Activated B cell treated with CpG ODN at 0.5 μM for 24 hours (primary cell): ENCODE measurements around the gene ELP5. TPM values are rescaled to one million over a fixed set of nuclear protein-coding genes. Genes with fewer than 3 reads are reported as not detected.
A peak's percentile ranks its signal among the peaks of the same experiment; 100 is the strongest.

Experiments used
- ATAC-seq: fragments of 200-7000 bp; cut with Tn5 transposase; one replicate; pipeline ENCODE4 v1.10.0; 2021; ENCODE audit warnings: low read depth, mild to moderate bottlenecking, moderate library complexity
- CTCF ChIA-PET: fragments of 350-600 bp; sonication (Branson Sonifier 250); formaldehyde crosslinking; loops from one replicate; lab custom pipeline; 2021; ENCODE audit warnings: antibody characterized with exemption; lab: Charles Lee
- POLR2A ChIA-PET: fragments of 350-600 bp; sonication (Branson Sonifier 250); formaldehyde crosslinking; loops from one replicate; lab custom pipeline; 2021; ENCODE audit warnings: antibody characterized with exemption; lab: Charles Lee
- DNase-seq: peaks from one replicate; pipeline ENCODE4 v3.0.0; 2022
- H3K27ac Mint-ChIP-seq: one replicate; pipeline ENCODE4 v1.8.0; 2020; ENCODE audit warnings: mixed read lengths
- H3K27me3 Mint-ChIP-seq: one replicate; pipeline ENCODE4 v1.8.0; 2021; ENCODE audit warnings: mixed read lengths
- H3K36me3 Mint-ChIP-seq: one replicate; pipeline ENCODE4 v1.8.0; 2021; ENCODE audit warnings: low read depth, mixed read lengths
- H3K4me1 Mint-ChIP-seq: one replicate; pipeline ENCODE4 v1.8.0; 2021; ENCODE audit warnings: mixed read lengths
- H3K4me3 Mint-ChIP-seq: one replicate; pipeline ENCODE4 v1.8.0; 2020; ENCODE audit warnings: mild to moderate bottlenecking, mixed read lengths
- H3K9me3 Mint-ChIP-seq: one replicate; pipeline ENCODE4 v1.8.0; 2020; ENCODE audit warnings: mixed read lengths
- intact Hi-C: fragments of 100-400 bp; cut with micrococcal nuclease; formaldehyde crosslinking; loops from one replicate; pipeline ENCODE4 v1.15.1; 2024
- total RNA-seq: library from RNA; stranded (reverse); gene quantifications from 2 replicates; pipeline ENCODE4 v1.2.3, GENCODE V29; 2022
- TF ChIP-seq, protein P1 (sequence below): fragments of 200-600 bp; IDR thresholded peaks from one replicate; pipeline ENCODE4 v1.8.0; 2022; ENCODE audit warnings: antibody characterized with exemption, mild to moderate bottlenecking

The ELP5 gene
- total RNA-seq, 1 donor from 2014 or later, result 49.2 TPM

DNA sequence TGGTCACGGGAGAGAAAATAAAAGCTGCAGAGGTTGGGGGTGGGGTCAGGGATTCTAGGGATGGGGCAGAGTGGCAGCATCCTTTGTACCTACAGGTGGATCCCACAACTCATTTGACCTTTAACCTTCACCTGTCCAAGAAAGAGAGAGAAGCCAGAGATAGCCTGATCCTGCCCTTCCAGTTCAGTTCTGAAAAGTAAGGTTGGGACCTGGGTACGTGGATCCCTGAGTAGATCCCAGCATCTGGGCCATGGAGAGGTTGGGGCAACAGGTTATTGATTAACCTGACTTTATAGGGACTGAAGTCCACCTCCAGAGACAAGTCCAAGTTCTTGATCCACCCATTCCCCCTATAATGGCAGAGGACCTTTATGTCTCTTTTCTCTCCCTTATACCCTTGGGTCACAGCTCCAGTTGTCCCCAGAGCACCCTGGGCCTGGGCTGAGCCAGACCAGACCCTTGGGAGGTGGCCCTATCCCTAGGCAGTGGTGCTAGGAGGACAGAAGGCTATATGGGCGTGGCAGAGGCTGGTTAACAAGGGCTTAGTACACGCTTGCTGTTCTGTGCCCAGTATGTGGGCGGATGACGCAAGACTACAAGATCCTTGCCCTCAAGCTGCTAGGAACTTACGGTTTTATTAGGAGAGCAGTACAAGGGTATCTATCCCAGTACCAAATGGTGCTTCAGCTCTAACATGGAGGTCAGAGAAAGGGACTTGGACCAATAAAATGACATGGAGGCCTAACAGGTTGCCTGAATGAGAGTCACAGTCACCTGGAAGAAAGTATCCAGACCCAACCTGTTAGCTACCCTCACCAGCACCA is 6.9 kb downstream of the ELP5 start:
- ChIA-PET POLR2A (interaction anchor here (0.6 to 1.2 kb wide), 3 partner anchors 8 to 50 kb away, joined by 4 read pairs; partner anchors contain the start of gene CTDNEP1), CTCF (interaction anchor here (0.6 kb wide), 1 partner anchor 45 kb away, joined by 3 read pairs; no protein-coding TSS in a partner anchor)
- H3K27me3 Mint-ChIP-seq, result peaks cover 10% of the 10 kb centered on the region
- no peaks in the 10 kb centered on the region for H3K9me3 Mint-ChIP-seq
- DNase-seq, result no peak
- no peak overlapping the region for H3K4me3 Mint-ChIP-seq
- TF ChIP-seq, protein P1, sequence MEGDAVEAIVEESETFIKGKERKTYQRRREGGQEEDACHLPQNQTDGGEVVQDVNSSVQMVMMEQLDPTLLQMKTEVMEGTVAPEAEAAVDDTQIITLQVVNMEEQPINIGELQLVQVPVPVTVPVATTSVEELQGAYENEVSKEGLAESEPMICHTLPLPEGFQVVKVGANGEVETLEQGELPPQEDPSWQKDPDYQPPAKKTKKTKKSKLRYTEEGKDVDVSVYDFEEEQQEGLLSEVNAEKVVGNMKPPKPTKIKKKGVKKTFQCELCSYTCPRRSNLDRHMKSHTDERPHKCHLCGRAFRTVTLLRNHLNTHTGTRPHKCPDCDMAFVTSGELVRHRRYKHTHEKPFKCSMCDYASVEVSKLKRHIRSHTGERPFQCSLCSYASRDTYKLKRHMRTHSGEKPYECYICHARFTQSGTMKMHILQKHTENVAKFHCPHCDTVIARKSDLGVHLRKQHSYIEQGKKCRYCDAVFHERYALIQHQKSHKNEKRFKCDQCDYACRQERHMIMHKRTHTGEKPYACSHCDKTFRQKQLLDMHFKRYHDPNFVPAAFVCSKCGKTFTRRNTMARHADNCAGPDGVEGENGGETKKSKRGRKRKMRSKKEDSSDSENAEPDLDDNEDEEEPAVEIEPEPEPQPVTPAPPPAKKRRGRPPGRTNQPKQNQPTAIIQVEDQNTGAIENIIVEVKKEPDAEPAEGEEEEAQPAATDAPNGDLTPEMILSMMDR, result no peak
- no peak for ATAC-seq
- intact Hi-C loops, result no loop called here
- H3K27ac Mint-ChIP-seq, result no peak overlapping the region
- H3K36me3 Mint-ChIP-seq, result peaks cover 44% of the 10 kb centered on the region
- H3K4me1 Mint-ChIP-seq, result peaks cover 30% of the 10 kb centered on the region

DNA sequence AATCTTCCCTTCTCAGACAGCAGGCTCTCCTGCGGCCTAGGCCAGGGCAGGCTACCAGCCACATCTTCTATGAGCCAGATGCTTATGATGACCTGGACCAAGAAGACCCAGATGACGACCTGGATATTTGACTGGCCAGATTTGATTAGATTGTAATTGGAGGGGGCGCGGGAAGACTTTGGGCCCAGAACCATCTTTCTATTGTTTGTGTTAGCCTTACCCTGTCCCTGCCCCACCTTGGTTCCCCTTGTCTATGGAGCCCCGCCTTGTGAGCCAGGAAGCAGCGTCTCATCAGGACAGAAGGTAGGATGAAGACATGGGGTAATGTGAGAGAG is 7.5 kb downstream of the ELP5 start:
- Mint-ChIP-seq H3K9me3 (no peaks in the 10 kb centered on the region), H3K27me3 (peaks cover 11% of the 10 kb centered on the region), H3K27ac (no peak overlapping the region), H3K4me1 (peaks cover 29% of the 10 kb centered on the region), H3K4me3 (no peak overlapping the region), H3K36me3 (peaks cover 39% of the 10 kb centered on the region)
- TF ChIP-seq, protein P1, result no peak
- ChIA-PET CTCF (interaction anchor here (0.6 kb wide), 1 partner anchor 45 kb away, joined by 3 read pairs; no protein-coding TSS in a partner anchor), POLR2A (interaction anchor here (0.5 to 1.2 kb wide), 4 partner anchors 8 to 50 kb away, joined by 3 to 4 read pairs (median 4); partner anchors contain the start of gene CTDNEP1)
- intact Hi-C loops, result no loop called here
- ATAC-seq (no peak), DNase-seq (no peak)

DNA sequence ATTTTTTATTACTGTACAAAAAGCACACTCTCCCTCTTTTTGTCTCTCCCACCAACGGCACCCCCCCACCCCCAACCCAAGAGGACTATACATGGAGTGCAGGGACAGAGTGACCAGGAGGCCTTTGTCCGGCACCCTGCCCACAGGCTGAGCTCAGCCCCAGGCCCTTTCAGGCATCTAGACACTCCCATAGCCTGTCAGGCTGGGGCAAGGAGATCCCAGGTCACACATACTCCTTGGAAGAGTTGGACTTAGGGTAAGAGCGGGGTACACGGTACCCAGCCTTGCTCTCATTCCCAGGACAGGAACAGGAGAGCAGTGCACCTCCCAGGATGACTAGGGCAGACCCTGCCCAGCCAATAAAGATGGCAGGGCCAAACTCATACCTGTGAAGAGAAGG is 8.1 kb downstream of the ELP5 start:
- no peak for ATAC-seq
- peak overlapping the region; percentile 50 for H3K27ac Mint-ChIP-seq
- DNase-seq, result no peak
- TF ChIP-seq, protein P1, result no peak
- H3K4me1 Mint-ChIP-seq, result peaks cover 29% of the 10 kb centered on the region
- CTCF ChIA-PET, result no interaction called here
- peak overlapping the region; percentile 77 for H3K4me3 Mint-ChIP-seq
- no peaks in the 10 kb centered on the region for H3K9me3 Mint-ChIP-seq
- H3K27me3 Mint-ChIP-seq, result peaks cover 11% of the 10 kb centered on the region
- intact Hi-C loops, result loop anchor here (5.0 kb wide), 1 partner anchor 37 kb away; no protein-coding TSS in a partner anchor
- POLR2A ChIA-PET, result interaction anchor here (0.5 to 1.2 kb wide), 3 partner anchors 9 to 361 kb away, joined by 3 to 4 read pairs (median 4); partner anchors contain the start of gene CTDNEP1
- H3K36me3 Mint-ChIP-seq, result peaks cover 34% of the 10 kb centered on the region

DNA sequence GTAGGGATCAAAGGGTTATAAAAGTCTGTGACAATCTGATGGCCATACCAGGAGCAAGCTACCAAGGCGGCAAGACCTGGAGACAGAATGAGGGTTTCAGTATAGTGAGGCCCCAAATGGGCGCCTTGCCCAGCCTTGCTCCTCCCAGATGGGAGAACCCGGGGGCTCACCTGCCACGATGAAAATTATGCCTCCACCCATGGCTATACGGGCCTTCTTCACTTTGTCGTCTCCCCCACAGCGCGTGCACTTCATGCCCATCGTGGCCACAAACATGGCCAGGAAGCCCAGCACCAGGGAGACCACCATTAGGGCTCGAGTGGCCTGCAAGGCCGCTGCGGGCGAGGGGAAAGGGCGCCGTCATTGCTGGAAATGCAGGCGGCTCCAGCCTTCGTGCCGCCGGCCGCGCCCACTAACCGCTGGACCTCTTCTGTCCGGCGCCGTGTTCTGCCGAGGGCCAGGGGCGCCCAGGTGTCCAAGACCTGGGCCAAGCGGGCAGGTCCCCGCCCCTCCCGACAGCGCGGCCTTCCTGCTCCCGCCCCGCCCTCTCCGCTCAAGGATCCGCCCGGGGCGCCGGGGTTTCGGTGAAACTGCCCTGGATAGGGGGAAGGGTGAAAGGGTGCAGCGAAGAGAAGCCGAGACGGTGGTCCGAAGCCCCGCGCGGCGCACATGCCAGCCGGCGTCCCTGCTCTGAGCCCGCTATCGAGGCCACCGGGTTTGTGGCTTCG is 8.8 kb downstream of the ELP5 start:
- no peak for DNase-seq
- intact Hi-C loops, result loop anchor here (1.0 to 5.0 kb wide), 2 partner anchors 9 to 36 kb away; partner anchors contain the start of gene ELP5
- no peaks in the 10 kb centered on the region for H3K9me3 Mint-ChIP-seq
- peak; percentile 64 for ATAC-seq
- peak overlapping the region; percentile 76 for H3K27ac Mint-ChIP-seq
- peak overlapping the region; percentile 77 for H3K4me3 Mint-ChIP-seq
- peaks cover 11% of the 10 kb centered on the region for H3K27me3 Mint-ChIP-seq
- peaks cover 29% of the 10 kb centered on the region for H3K4me1 Mint-ChIP-seq
- H3K36me3 Mint-ChIP-seq, result peaks cover 31% of the 10 kb centered on the region
- TF ChIP-seq, protein P1, result no peak
- ChIA-PET POLR2A (interaction anchor here (0.6 to 1.0 kb wide), 3 partner anchors 9 to 111 kb away, joined by 3 to 4 read pairs (median 4); partner anchors contain the start of genes CTDNEP1 and GABARAP), CTCF (no interaction called here)
